Choroid plexus epithelial cell (primary cell): ENCODE data around the gene AVPI1.
"Not testable (repeated sequence)": the region's sequence is repeated elsewhere in the genome, so short reads cannot be mapped to it uniquely, and the experiment has no call there.

Source experiments
- DNase-seq: peaks from one replicate; pipeline ENCODE4 v3.0.0-alpha.2; 2010; ENCODE audit warnings: low read depth
- H3K4me3 ChIP-seq: 2 replicates; pipeline ENCODE4 v1.5.1; 2011; ENCODE audit warnings: low read depth, mild to moderate bottlenecking, control low read depth, low read length, moderate library complexity
- CTCF ChIP-seq: conservative IDR thresholded peaks from 2 replicates; pipeline ENCODE4 v1.5.1; 2011; ENCODE audit warnings: low read depth, mild to moderate bottlenecking, control low read depth, inconsistent platforms, low read length, moderate library complexity

Gene AVPI1

GRCh38 chr10:97687785-97688781 lies 1.0 kb upstream of the AVPI1 start:
- peak; percentile 75 for DNase-seq
- peak overlapping the region; percentile 92 for H3K4me3 ChIP-seq
- no peak for TF ChIP-seq CTCF

- peak overlapping the region; percentile 92 for H3K4me3 ChIP-seq
- no peak for DNase-seq
- TF ChIP-seq CTCF = no peak
These were observed 610 bp downstream of the AVPI1 start for GRCh38 chr10:97686301-97686961.

- DNase-seq = peak; percentile 65
- peak overlapping the region; percentile 92 for H3K4me3 ChIP-seq
- TF ChIP-seq CTCF = peak; percentile 62
These were observed 1.6 kb downstream of the AVPI1 start for GRCh38 chr10:97685395-97685958.

GRCh38 chr10:97684866-97685394 lies 2.1 kb downstream of the AVPI1 start:
- TF ChIP-seq CTCF = no peak
- peak; percentile 60 for DNase-seq
- H3K4me3 ChIP-seq = peak overlapping the region; percentile 92

- peak overlapping the region; percentile 92 for H3K4me3 ChIP-seq
- DNase-seq = not testable (repeated sequence)
These were observed 2.7 kb downstream of the AVPI1 start for GRCh38 chr10:97684368-97684713.

GRCh38 chr10:97683556-97684367 lies 3.3 kb downstream of the AVPI1 start:
- TF ChIP-seq CTCF = peak; percentile 16
- H3K4me3 ChIP-seq = peak overlapping the region; percentile 19
- DNase-seq = peak; percentile 62
